Sigmoid colon (tissue), 4 donors: ENCODE results near the gene RTBDN.

ENCODE experiments used
- POLR2A ChIP-seq, 2 donors: fragments of 450-650 bp; IDR thresholded peaks; one replicate each; pipeline ENCODE4 v1.6.1; 2016; ENCODE audit warnings: antibody characterized with exemption in 2 of 2, mild to moderate bottlenecking in 2 of 2, moderate library complexity in 2 of 2
- POLR2AphosphoS5 ChIP-seq, 4 donors: sonication (generic); formaldehyde crosslinking; IDR thresholded peaks; one replicate each; pipeline ENCODE4 v1.6.1; 2017; ENCODE audit warnings: antibody characterized with exemption in 4 of 4
- TF ChIP-seq, protein P1 (sequence below), 4 experiments: fragments of 450-650 bp in 3 of 4; fragments of 200-600 bp in 1 of 4; IDR thresholded peaks; one replicate each; pipeline ENCODE4 v1.5.1; 2016 to 2019; ENCODE audit warnings: antibody characterized with exemption in 4 of 4, mild to moderate bottlenecking in 3 of 4, moderate library complexity in 2 of 4

DNA sequence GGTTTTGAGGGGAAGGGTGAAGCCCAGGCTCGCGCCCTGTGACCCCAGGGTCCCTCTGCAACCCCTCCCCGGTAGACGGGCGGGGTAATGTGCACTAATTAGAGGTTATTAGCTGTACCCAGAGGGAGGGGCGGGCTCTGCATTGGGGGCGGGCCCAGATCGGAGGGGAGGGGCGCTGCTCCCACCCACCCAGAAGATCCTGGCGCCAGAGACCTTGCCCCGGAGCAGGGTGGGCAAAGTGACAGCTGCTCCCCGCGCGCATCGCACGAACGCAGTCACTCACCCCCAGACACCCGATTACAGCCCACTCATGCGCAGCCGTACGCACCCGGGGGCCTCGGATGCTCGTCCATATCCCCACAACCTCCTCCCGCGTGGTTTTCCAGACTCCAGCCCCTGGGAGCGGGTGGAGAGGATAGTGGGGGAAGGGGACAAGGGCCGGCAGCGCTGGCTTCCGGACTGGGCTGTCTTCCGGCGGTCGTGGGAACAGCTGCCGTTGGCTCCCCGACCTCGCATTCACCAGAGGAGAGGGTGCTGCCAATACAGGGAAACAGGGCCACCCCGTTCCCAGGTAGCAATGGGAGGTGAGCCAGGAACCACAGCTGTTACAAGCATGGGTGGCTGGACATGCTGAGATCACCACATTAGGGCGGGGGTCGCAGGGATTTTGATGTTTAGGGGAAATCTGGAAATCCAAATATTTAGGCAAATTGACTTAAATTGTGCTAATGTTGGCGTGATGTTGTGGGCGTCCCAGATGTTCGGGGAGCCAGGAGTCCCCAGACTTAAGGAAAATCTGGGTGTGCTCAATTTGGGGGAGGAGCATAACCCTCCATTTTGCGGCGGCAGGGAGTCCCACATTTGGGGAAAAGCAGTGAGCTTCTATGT, 56.1 kb downstream of the RTBDN start:
- TF ChIP-seq, protein P1, sequence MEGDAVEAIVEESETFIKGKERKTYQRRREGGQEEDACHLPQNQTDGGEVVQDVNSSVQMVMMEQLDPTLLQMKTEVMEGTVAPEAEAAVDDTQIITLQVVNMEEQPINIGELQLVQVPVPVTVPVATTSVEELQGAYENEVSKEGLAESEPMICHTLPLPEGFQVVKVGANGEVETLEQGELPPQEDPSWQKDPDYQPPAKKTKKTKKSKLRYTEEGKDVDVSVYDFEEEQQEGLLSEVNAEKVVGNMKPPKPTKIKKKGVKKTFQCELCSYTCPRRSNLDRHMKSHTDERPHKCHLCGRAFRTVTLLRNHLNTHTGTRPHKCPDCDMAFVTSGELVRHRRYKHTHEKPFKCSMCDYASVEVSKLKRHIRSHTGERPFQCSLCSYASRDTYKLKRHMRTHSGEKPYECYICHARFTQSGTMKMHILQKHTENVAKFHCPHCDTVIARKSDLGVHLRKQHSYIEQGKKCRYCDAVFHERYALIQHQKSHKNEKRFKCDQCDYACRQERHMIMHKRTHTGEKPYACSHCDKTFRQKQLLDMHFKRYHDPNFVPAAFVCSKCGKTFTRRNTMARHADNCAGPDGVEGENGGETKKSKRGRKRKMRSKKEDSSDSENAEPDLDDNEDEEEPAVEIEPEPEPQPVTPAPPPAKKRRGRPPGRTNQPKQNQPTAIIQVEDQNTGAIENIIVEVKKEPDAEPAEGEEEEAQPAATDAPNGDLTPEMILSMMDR (IDR thresholded peaks at IDR 0.05) = no peak
- peak; percentile 23 to 29 for TF ChIP-seq POLR2A (IDR thresholded peaks at IDR 0.05)
- TF ChIP-seq POLR2AphosphoS5 (IDR thresholded peaks at IDR 0.05) = peak; percentile 25 to 67 (median 57)
